RWPE1 (cell line): ENCODE data around the gene KPNA5.
A peak's percentile ranks its signal among the peaks of the same experiment; 100 is the strongest.

Source experiments
- CTCF ChIA-PET: fragments of 350-600 bp; sonication (Branson Sonifier 250); formaldehyde crosslinking; extraction: SDS; loops from one replicate; lab custom pipeline; 2021; lab: Yijun Ruan, JAX
- POLR2A ChIA-PET: fragments of 400-600 bp; formaldehyde crosslinking; extraction: SDS; loops from one replicate; lab custom pipeline; 2020; ENCODE audit warnings: antibody characterized with exemption; ENCODE audit not compliant: low non-redundant PET; lab: Yijun Ruan, JAX
- DNase-seq: peaks from one replicate; pipeline ENCODE4 v3.0.0; 2012; ENCODE audit warnings: low spot score
- H3K27ac ChIP-seq: fragments of 450-650 bp; 2 replicates; pipeline ENCODE4 v1.5.1; 2017
- CTCF ChIP-seq: fragments of 450-650 bp; conservative IDR thresholded peaks from 2 replicates; pipeline ENCODE4 v1.5.1; 2017; ENCODE audit warnings: low read depth, mild to moderate bottlenecking

KPNA5 gene

DNA sequence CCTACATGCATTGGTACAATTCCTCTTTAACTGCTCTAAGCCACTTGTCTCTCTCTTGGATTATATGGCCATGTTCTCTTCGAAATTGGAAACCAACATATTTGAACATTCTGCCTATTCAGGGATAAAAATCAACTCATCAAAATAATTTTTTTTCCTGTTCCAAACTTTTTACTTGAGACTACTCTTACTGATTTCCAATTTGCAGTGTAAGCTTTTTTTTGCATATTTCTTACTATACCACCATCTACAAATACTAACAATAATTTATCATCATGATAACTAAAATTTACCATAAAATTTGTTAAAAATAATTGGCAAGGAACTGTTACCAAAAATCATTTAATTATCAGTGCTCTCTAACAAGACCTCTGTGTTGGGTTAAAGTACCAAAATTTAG, 91.4 kb downstream of the KPNA5 start:
- H3K27ac ChIP-seq: no peak overlapping the region
- POLR2A ChIA-PET: no interaction called here
- no peak for TF ChIP-seq CTCF
- CTCF ChIA-PET: no interaction called here
- DNase-seq: no peak

DNA sequence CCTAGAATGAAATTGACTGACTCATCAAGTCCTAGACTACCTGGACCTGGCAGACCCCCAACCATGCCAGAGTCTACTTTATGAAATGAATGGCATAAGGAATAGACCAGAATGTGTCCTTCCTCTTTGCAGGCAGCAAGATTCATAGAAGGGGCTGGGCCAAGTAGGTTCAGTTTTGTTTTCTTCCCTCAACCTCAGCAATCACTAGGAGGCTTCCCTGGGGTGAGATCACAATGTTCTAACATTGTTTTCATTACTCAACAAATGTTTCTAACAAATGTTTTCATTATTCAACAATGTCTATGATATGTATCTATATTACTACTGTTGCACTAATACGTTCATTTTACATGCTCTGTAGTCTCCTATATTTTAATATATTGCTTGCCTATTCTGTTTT, 92.9 kb downstream of the KPNA5 start:
- CTCF ChIA-PET: no interaction called here
- TF ChIP-seq CTCF: no peak
- no peak overlapping the region for H3K27ac ChIP-seq
- POLR2A ChIA-PET: no interaction called here
- no peak for DNase-seq

DNA sequence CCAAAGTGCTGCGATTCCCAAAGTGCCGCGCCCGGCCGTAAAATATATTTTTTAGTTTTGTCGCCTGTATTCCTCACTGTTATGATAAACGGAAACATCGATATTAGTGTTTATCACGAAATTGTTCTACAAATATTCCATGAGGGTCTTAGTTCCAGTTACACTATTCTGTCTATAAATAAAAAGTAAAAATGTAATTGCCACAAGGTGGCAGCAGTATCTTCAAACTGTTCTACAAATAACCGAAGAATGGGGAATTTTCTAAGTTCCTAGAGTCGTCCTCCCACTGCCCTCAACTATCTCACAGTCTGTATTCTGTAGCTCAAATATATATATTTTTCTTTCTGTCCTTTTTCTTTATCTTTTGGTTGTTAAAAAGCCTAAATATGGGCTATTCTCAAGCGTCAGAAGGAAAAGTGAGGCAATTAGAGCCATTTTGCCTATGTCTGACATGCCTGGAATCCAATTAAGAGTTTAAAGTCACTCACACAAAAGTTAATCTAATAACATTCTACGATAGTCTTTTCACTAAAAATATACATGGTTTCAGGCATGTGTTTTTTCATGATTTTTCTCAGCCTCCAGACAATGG, 98.7 kb downstream of the KPNA5 start:
- peak; percentile 8 for DNase-seq
- ChIA-PET CTCF (interaction anchor here (0.6 to 0.8 kb wide), 3 partner anchors 10 to 66 kb away, joined by 3 read pairs; no protein-coding TSS in a partner anchor), POLR2A (no interaction called here)
- no peak overlapping the region for H3K27ac ChIP-seq
- TF ChIP-seq CTCF: peak; percentile 53

- ChIA-PET CTCF (interaction anchor here (0.7 kb wide), 1 partner anchor 515 kb away, joined by 3 read pairs; no protein-coding TSS in a partner anchor), POLR2A (no interaction called here)
- DNase-seq: no peak
- no peak for TF ChIP-seq CTCF
- no peak overlapping the region for H3K27ac ChIP-seq
These were observed 102.8 kb downstream of the KPNA5 start for GRCh38 chr6:116783852-116784251.
